IPS-NIHi7 (cell line): ENCODE results near the gene AURKA.
"Not testable (repeated sequence)": the region's sequence is repeated elsewhere in the genome, so short reads cannot be mapped to it uniquely, and the experiment has no call there.

Experiments used
- DNase-seq: peaks from one replicate; pipeline ENCODE4 v3.0.0; 2012; ENCODE audit warnings: mixed read lengths; ENCODE audit errors: extremely low spot score

The AURKA gene

GRCh38 chr20:56391596-56392131, 351 bp downstream of the AURKA start:
- DNase-seq, result no peak

GRCh38 chr20:56391037-56391436, 978 bp downstream of the AURKA start:
- no peak for DNase-seq

GRCh38 chr20:56390396-56390795, 1.6 kb downstream of the AURKA start:
- not testable (repeated sequence) for DNase-seq

- DNase-seq, result no peak
Measured at GRCh38 chr20:56389807-56390206, 2.2 kb downstream of the AURKA start.

- no peak for DNase-seq
Measured at GRCh38 chr20:56388882-56389281, 3.1 kb downstream of the AURKA start.

GRCh38 chr20:56386219-56386618, 5.8 kb downstream of the AURKA start:
- DNase-seq, result no peak

GRCh38 chr20:56385130-56385529, 6.9 kb downstream of the AURKA start:
- DNase-seq, result no peak

- DNase-seq, result no peak
Measured at GRCh38 chr20:56383334-56383733, 8.7 kb downstream of the AURKA start.

GRCh38 chr20:56382696-56383095, 9.3 kb downstream of the AURKA start:
- DNase-seq, result no peak

- no peak for DNase-seq
Measured at GRCh38 chr20:56381501-56381900, 10.5 kb downstream of the AURKA start.

- no peak for DNase-seq
Measured at GRCh38 chr20:56380375-56380774, 11.6 kb downstream of the AURKA start.

- no peak for DNase-seq
Measured at GRCh38 chr20:56378386-56378785, 13.6 kb downstream of the AURKA start.

- no peak for DNase-seq
Measured at GRCh38 chr20:56376331-56376730, 15.7 kb downstream of the AURKA start.

- no peak for DNase-seq
Measured at GRCh38 chr20:56373942-56374341, 18.1 kb downstream of the AURKA start.

GRCh38 chr20:56372850-56373249, 19.2 kb downstream of the AURKA start:
- no peak for DNase-seq

- no peak for DNase-seq
Measured at GRCh38 chr20:56371977-56372376, 20.0 kb downstream of the AURKA start.

- no peak for DNase-seq
Measured at GRCh38 chr20:56369179-56369578, 22.8 kb downstream of the AURKA start.

- no peak for DNase-seq
Measured at GRCh38 chr20:56368351-56369134, 23.5 kb downstream of the AURKA start.

- DNase-seq, result no peak
Measured at GRCh38 chr20:56363491-56363890, 28.5 kb downstream of the AURKA start.

GRCh38 chr20:56362833-56363413, 29.1 kb downstream of the AURKA start:
- no peak for DNase-seq

GRCh38 chr20:56361900-56362299, 30.1 kb downstream of the AURKA start:
- no peak for DNase-seq

- no peak for DNase-seq
Measured at GRCh38 chr20:56360908-56361205, 31.2 kb downstream of the AURKA start.

- no peak for DNase-seq
Measured at GRCh38 chr20:56360133-56360907, 31.7 kb downstream of the AURKA start.
